Fibroblast of pulmonary artery (primary cell): ENCODE results near the gene COL6A1.

Source experiments
- DNase-seq: peaks from one replicate; pipeline ENCODE4 v3.0.0-alpha.2; 2010; ENCODE audit warnings: low read depth
- H3K4me3 ChIP-seq: replicated peaks from 2 replicates; pipeline ENCODE4 v1.5.1; 2011; ENCODE audit warnings: low read depth, mild to moderate bottlenecking, control low read depth, low read length, moderate library complexity
- CTCF ChIP-seq: IDR thresholded peaks from 2 replicates; pipeline ENCODE4 v1.5.1; 2011; ENCODE audit warnings: mild to moderate bottlenecking, control low read depth, low read length, inconsistent platforms; ENCODE audit errors: missing control alignments

The COL6A1 gene

DNA sequence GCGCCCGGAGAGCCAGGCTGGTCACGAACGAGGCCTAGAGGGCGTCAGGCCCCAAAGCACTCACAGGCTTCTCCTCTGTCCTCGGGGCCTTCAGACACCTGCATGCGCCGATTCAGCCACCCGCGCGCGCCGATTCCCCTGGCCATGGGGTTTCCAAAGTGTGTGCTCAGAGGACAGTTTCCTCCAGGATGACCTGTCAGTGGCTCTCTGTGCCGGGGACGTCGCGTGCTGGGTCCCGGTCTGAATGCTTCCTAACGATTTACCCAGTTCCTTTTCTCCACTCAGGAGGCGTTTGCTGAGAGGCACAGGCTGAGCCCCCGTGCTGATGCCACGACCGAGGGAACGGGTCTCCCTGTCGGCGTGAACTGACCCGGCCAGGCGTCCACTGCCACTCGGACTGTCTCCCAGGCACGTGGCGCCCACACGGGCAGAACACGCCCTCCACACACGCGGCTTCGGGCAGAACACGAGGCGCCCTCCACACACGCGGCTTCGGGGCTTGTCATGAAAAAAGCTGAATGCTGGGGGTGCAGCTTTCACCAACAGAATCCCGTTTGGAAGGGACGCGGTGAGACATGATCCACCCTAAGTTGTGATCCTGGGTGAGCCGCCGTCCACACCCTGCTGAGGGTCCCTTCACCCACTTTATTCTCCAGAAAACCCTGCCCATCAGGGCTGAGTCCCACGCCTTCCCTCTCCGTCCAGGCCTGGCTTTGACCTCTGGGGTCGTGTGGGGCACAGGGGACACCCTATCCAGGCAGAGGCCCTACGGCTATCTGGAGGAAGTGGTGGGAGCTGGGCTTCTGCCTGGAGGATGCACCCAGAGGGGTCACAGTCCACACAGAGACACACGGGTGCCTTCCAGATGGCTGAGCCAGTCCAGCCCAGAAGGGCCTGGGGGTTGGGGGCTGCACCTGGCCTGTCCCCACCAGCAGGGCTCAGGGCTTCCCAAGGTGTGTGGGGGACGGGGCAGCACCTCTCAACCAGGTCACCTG is 56.1 kb downstream of the COL6A1 start:
- no peak overlapping the region for H3K4me3 ChIP-seq
- no peak for TF ChIP-seq CTCF
- DNase-seq = no peak

- TF ChIP-seq CTCF = no peak
- H3K4me3 ChIP-seq = no peak overlapping the region
- DNase-seq = no peak
Observed at GRCh38 chr21:46038341-46038829, 56.8 kb downstream of the COL6A1 start.

DNA sequence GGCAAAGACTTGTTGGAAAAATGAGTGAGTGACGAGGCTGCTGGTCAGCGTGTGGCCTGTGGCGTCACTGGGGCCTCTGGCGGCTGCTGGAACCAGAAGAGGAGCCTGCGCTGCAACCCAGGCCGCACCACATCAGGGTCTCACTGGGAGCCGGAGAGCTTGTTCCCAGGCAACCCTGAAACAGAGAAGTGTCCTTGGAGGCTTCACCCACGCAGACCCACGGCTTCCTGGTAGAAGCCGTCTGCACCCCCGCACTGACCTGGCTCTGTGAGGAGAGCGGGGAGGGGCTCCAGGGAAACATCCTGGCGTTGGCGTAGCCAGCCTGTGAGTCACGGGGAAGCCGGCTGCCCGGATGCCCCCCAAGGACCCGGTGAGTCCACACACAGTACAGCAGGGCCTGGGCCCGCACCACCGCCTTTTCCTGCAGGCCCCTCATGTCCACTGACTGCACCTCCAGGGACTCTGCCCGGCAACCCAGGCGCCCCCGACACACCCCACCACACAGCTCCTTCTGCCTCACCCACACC is 57.4 kb downstream of the COL6A1 start:
- TF ChIP-seq CTCF = no peak
- DNase-seq = peak; percentile 84
- no peak overlapping the region for H3K4me3 ChIP-seq

- no peak overlapping the region for H3K4me3 ChIP-seq
- no peak for TF ChIP-seq CTCF
- DNase-seq = no peak
Observed at GRCh38 chr21:46039891-46040660, 58.5 kb downstream of the COL6A1 start.

DNA sequence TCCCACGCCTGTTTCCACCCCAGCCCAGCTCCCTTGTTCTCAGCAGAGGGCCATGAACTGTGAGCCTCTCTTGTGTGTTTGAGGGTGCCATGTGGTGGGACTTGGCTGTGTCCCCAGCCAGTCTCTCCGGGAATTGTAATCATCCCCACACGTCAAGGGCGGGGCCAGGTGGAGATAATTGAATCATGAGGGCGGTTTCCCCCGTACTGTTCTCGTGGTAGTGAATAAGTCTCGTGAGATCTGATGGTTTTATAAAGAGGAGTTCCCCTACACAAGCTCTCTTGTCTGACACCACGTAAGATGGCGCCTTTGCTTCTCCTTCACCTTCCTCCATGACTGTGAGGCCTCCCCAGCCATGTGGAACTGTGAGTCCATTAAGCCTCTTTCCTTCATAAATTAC is 59.1 kb downstream of the COL6A1 start:
- H3K4me3 ChIP-seq = no peak overlapping the region
- no peak for DNase-seq
- no peak for TF ChIP-seq CTCF

GRCh38 chr21:46041183-46041582 is 59.6 kb downstream of the COL6A1 start:
- H3K4me3 ChIP-seq = no peak overlapping the region
- no peak for TF ChIP-seq CTCF
- DNase-seq = no peak
